ENCODE data around the gene TMA7.

DNA sequence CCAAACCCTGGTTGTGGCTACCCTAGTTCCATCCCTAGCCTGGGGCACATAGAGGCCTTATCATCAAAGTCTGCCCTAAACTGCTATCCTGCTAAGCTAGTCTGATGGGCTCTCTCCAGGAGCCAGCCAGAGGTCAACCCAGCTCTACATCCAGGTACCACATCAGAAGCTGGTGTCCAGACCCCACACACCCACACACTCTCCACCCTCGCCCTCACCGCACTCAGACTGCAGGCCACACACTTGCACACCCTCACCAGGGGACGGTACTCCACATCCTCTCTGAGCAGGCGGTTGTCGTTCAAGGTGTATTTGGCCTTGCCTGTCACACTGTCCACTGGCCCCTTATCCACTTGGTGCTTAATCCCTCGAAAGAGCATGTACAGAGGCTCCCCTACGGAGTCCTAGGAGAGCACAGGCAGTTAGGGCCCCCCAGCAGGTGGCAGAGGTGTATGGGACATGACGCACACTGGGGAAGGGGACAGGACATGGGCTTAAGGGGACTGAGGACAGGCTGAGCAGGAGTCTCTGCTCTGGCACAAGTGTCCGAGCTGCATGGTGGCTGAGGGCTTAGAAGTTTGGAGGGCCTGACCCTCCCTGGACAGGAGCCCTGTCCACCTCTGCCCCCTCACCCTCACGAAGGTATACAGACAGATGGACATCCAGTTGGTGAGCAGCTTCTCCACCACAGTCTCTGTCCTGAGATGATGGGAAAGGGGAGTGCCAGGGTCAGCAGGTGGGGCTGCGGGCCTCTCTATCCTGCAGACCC, 28.3 kb upstream of the TMA7 start:
- TF ChIP-seq, protein P1, sequence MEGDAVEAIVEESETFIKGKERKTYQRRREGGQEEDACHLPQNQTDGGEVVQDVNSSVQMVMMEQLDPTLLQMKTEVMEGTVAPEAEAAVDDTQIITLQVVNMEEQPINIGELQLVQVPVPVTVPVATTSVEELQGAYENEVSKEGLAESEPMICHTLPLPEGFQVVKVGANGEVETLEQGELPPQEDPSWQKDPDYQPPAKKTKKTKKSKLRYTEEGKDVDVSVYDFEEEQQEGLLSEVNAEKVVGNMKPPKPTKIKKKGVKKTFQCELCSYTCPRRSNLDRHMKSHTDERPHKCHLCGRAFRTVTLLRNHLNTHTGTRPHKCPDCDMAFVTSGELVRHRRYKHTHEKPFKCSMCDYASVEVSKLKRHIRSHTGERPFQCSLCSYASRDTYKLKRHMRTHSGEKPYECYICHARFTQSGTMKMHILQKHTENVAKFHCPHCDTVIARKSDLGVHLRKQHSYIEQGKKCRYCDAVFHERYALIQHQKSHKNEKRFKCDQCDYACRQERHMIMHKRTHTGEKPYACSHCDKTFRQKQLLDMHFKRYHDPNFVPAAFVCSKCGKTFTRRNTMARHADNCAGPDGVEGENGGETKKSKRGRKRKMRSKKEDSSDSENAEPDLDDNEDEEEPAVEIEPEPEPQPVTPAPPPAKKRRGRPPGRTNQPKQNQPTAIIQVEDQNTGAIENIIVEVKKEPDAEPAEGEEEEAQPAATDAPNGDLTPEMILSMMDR (IDR thresholded peaks at IDR 0.05; ENCODE audit: poor library complexity, severe bottlenecking): no peak
- TF ChIP-seq POLR2AphosphoS5 (IDR thresholded peaks at IDR 0.05) (no peak), EP300 (conservative IDR thresholded peaks at IDR 0.05; ENCODE audit: poor library complexity, severe bottlenecking) (no peak), EZH2 (IDR thresholded peaks at IDR 0.05; ENCODE audit: borderline replicate concordance, insufficient read depth, low read length, poor library complexity, severe bottlenecking) (no peak), REST (IDR thresholded peaks at IDR 0.05; ENCODE audit: borderline replicate concordance) (no peak), RAD21 (conservative IDR thresholded peaks at IDR 0.05) (no peak), SMC3 (conservative IDR thresholded peaks at IDR 0.05; ENCODE audit: poor library complexity) (no peak)

All from neural cell (in vitro differentiated cells).